HepG2 (cell line): ENCODE data around the gene DCST2. TPM values are rescaled to one million over a fixed set of nuclear protein-coding genes. Genes with fewer than 3 reads are reported as not detected.

Source experiments
- ATAC-seq: fragments of 200-7000 bp; cut with Tn5 transposase; 3 replicates; pipeline ENCODE4 v1.9.1; 2020; ENCODE audit warnings: mild to moderate bottlenecking, moderate library complexity
- BruUV-seq: library from RNA; stranded (reverse); fragments of 400-500 nt; replicated peaks from 2 replicates; lab custom pipeline; 2021; lab: Mats Ljungman, UMichigan
- CTCF ChIA-PET: fragments of 300-600 bp; formaldehyde crosslinking; extraction: SDS; loops from one replicate; lab custom pipeline; 2021; ENCODE audit warnings: low total read pairs, inconsistent platforms, low intra/inter-chr PET ratio; lab: Yijun Ruan, JAX
- POLR2A ChIA-PET: fragments of 350-600 bp; sonication (Branson Sonifier 250); formaldehyde crosslinking; loops from one replicate; lab custom pipeline; 2020; ENCODE audit warnings: antibody characterized with exemption, inconsistent platforms; lab: Yijun Ruan, JAX
- DNase-seq: peaks from one replicate; pipeline ENCODE4 v3.0.0-alpha.2; 2015; ENCODE audit warnings: low spot score
- FAIRE-seq: peaks from 3 replicates; lab custom pipeline; 2011; peaks lifted over from hg19 to GRCh38; lab: Jason Lieb, UNC
- H2AFZ ChIP-seq: one replicate; pipeline ENCODE4 v1.6.1; 2011; ENCODE audit warnings: low read length, inconsistent platforms
- H3K27ac ChIP-seq: fragments of 300-600 bp; 3 replicates; pipeline ENCODE4 v1.8.0; 2011; ENCODE audit warnings: mixed run types, mild to moderate bottlenecking, mixed read lengths, low read length, inconsistent platforms; ENCODE audit not compliant: insufficient read depth; ENCODE audit errors: extremely low read length
- H3K27me3 ChIP-seq, 2 experiments: fragments of 200-600 bp in 1 of 2; 2 replicates in 1 of 2; 3 replicates in 1 of 2; pipeline versions ENCODE4 v1.6.0 to v1.8.0; 2011; ENCODE audit warnings: low read length in 2 of 2, mild to moderate bottlenecking in 2 of 2, moderate library complexity in 2 of 2, inconsistent platforms in 1 of 2; ENCODE audit not compliant: insufficient read depth in 2 of 2, control insufficient read depth in 1 of 2
- H3K36me3 ChIP-seq, 2 experiments: fragments of 200-600 bp in 1 of 2; replicated peaks in 1 of 2; 2 replicates in 1 of 2; 3 replicates in 1 of 2; pipeline versions ENCODE4 v1.5.1 to v1.8.0; 2011; ENCODE audit warnings: low read length in 2 of 2, inconsistent platforms in 1 of 2; ENCODE audit not compliant: insufficient read depth in 2 of 2, control insufficient read depth in 1 of 2
- H3K4me1 ChIP-seq: 2 replicates; pipeline ENCODE4 v1.5.1; 2012; ENCODE audit warnings: low read length, inconsistent platforms; ENCODE audit not compliant: insufficient read depth
- H3K4me2 ChIP-seq: 2 replicates; pipeline ENCODE4 v1.6.0; 2011; ENCODE audit warnings: low read depth, low read length, inconsistent platforms
- H3K4me3 ChIP-seq, 3 experiments: fragments of 200-600 bp in 1 of 3; sonication (generic), shearing (Covaris generic) in 1 of 3; replicated peaks in 1 of 3; 2 replicates each; pipeline ENCODE4 v1.5.1; 2011 to 2016; ENCODE audit warnings: low read length in 3 of 3, inconsistent platforms in 2 of 3, low read depth in 2 of 3, mild to moderate bottlenecking in 2 of 3, control low read depth in 1 of 3, mixed read lengths in 1 of 3; ENCODE audit not compliant: insufficient read depth in 1 of 3
- H3K79me2 ChIP-seq: one replicate; pipeline ENCODE4 v1.6.1; 2011; ENCODE audit warnings: low read length, inconsistent platforms; ENCODE audit not compliant: insufficient read depth
- H3K9ac ChIP-seq: 2 replicates; pipeline ENCODE4 v1.6.0; 2011; ENCODE audit warnings: mild to moderate bottlenecking, low read depth, low read length, inconsistent platforms; ENCODE audit not compliant: insufficient read depth
- H3K9me3 ChIP-seq: 2 replicates; pipeline ENCODE4 v1.5.1; 2012; ENCODE audit warnings: mild to moderate bottlenecking, low read length
- H4K20me1 ChIP-seq: 2 replicates; pipeline ENCODE4 v1.6.0; 2011; ENCODE audit warnings: inconsistent platforms, mild to moderate bottlenecking, low read length, moderate library complexity; ENCODE audit not compliant: insufficient read depth
- ARNTL ChIP-seq: sonication (generic); formaldehyde crosslinking; IDR thresholded peaks from 2 replicates; pipeline ENCODE4 v1.4.0; 2020; ENCODE audit warnings: mild to moderate bottlenecking, missing genetic modification reagents
- CCAR2 ChIP-seq: fragments of 200-400 bp; formaldehyde crosslinking; optimal IDR thresholded peaks from 2 replicates; pipeline ENCODE3; 2018; ENCODE audit warnings: low read depth, mild to moderate bottlenecking, low read length, moderate library complexity
- ETV6 ChIP-seq: sonication (generic); formaldehyde crosslinking; conservative IDR thresholded peaks from 2 replicates; pipeline ENCODE4 v1.4.0; 2020; ENCODE audit warnings: missing genetic modification reagents
- FLYWCH1 ChIP-seq: sonication (generic); formaldehyde crosslinking; IDR thresholded peaks from 2 replicates; pipeline ENCODE4 v1.8.1; 2023; ENCODE audit warnings: mild to moderate bottlenecking, missing genetic modification reagents
- GABPA ChIP-seq, 2 experiments: IDR thresholded peaks; 2 replicates each; pipeline ENCODE4 v1.6.1; 2011 to 2016; ENCODE audit warnings: low read depth in 2 of 2, low read length in 1 of 2, missing biosample characterization in 1 of 2, missing genetic modification characterization in 1 of 2
- HNRNPH1 ChIP-seq: fragments of 200-400 bp; formaldehyde crosslinking; optimal IDR thresholded peaks from 2 replicates; pipeline ENCODE3; 2017; ENCODE audit warnings: mild to moderate bottlenecking, low read depth, low read length
- MAZ ChIP-seq, 2 experiments: sonication (generic) in 1 of 2; formaldehyde crosslinking in 1 of 2; IDR thresholded peaks; 2 replicates each; pipeline versions ENCODE4 v1.5.0 to v1.6.1; 2012 to 2020; ENCODE audit warnings: low read depth in 2 of 2, mild to moderate bottlenecking in 2 of 2, borderline replicate concordance in 1 of 2, improper control_type of control experiment in 1 of 2, low read length in 1 of 2, missing genetic modification reagents in 1 of 2, moderate library complexity in 1 of 2
- SETDB1 ChIP-seq: sonication (generic); formaldehyde crosslinking; IDR thresholded peaks from 2 replicates; pipeline ENCODE4 v1.5.1; 2020; ENCODE audit warnings: missing genetic modification reagents, mild to moderate bottlenecking, borderline replicate concordance
- SIX4 ChIP-seq: sonication (generic); formaldehyde crosslinking; IDR thresholded peaks from 2 replicates; pipeline ENCODE4 v1.4.0; 2020; ENCODE audit warnings: missing genetic modification reagents
- SMC3 ChIP-seq: IDR thresholded peaks from 2 replicates; pipeline ENCODE4 v1.6.1; 2011; ENCODE audit warnings: low read length, improper control_type of control experiment
- SRSF9 ChIP-seq: fragments of 200-400 bp; formaldehyde crosslinking; IDR thresholded peaks from 2 replicates; pipeline ENCODE4 v1.6.1; 2018; ENCODE audit warnings: borderline replicate concordance, mild to moderate bottlenecking, low read depth, low read length; ENCODE audit not compliant: insufficient read depth, poor library complexity, severe bottlenecking
- STAT5B ChIP-seq: sonication (generic); formaldehyde crosslinking; IDR thresholded peaks from 2 replicates; pipeline ENCODE4 v1.4.0; 2020; ENCODE audit warnings: missing genetic modification reagents
- TEF ChIP-seq: sonication (generic); formaldehyde crosslinking; IDR thresholded peaks from 2 replicates; pipeline ENCODE4 v1.5.0; 2020; ENCODE audit warnings: missing genetic modification reagents
- ZNF709 ChIP-seq: sonication (generic); formaldehyde crosslinking; IDR thresholded peaks from 2 replicates; pipeline ENCODE4 v1.5.0; 2020; ENCODE audit warnings: mild to moderate bottlenecking, missing genetic modification reagents
- ZNF768 ChIP-seq: sonication (generic); formaldehyde crosslinking; IDR thresholded peaks from 2 replicates; pipeline ENCODE4 v1.4.0; 2020; ENCODE audit warnings: missing genetic modification reagents
- ZNF776 ChIP-seq: sonication (generic); formaldehyde crosslinking; IDR thresholded peaks from 2 replicates; pipeline ENCODE4 v1.4.0; 2020; ENCODE audit warnings: mild to moderate bottlenecking, missing genetic modification reagents
- WGBS: methylation state at CpG from one replicate; pipeline ENCODE4 v1.1.6; 2017; ENCODE audit warnings: low lambda C conversion rate; 5-methylcytosine and 5-hydroxymethylcytosine counted together
- in situ Hi-C: cut with HindIII; loops from 2 replicates; pipeline ENCODE4 v1.10.0; 2017; ENCODE audit warnings: low pct_unique_long_range_greater_than_20kb; ENCODE audit not compliant: extremely low pct_ligation_motif_present
- intact Hi-C: fragments of 100-400 bp; cut with micrococcal nuclease; formaldehyde crosslinking; loops from one replicate; pipeline ENCODE4 v1.10.0; 2022; ENCODE audit not compliant: unreplicated experiment
- polyA plus RNA-seq, 8 experiments: library from polyadenylated mRNA; depleted of rRNA in 3 of 8; stranded (reverse) in 7 of 8; unstranded in 1 of 8; fragments of >200 nt; fragmentation: Illumina TruSeq in 4 of 8; extraction: Trizol in 4 of 8; gene quantifications; 2 replicates each; pipeline versions ENCODE4 v1.2.1 to v1.2.3, GENCODE V29; 2011 to 2016; ENCODE audit warnings: low read depth in 4 of 8, missing spikeins in 1 of 8, mixed read lengths in 1 of 8; ENCODE audit not compliant: insufficient read depth in 1 of 8
- total RNA-seq, 5 experiments: library from RNA; depleted of rRNA; stranded (reverse); fragments of >200 nt; fragmentation: Illumina TruSeq; extraction: Trizol; gene quantifications; 2 replicates each; pipeline ENCODE4 v1.2.3, GENCODE V29; 2016; ENCODE audit warnings: low read depth in 1 of 5
- TF ChIP-seq, protein P1 (sequence below): IDR thresholded peaks from 2 replicates; pipeline ENCODE4 v1.6.1; 2016; ENCODE audit warnings: control low read depth

The DCST2 gene
- total and polyA plus RNA-seq, 2 of the 13 experiments (the other 11 are each of a cell fraction or from before 2014, with no cell fraction given): 0.74 TPM; not detected in 1

DNA sequence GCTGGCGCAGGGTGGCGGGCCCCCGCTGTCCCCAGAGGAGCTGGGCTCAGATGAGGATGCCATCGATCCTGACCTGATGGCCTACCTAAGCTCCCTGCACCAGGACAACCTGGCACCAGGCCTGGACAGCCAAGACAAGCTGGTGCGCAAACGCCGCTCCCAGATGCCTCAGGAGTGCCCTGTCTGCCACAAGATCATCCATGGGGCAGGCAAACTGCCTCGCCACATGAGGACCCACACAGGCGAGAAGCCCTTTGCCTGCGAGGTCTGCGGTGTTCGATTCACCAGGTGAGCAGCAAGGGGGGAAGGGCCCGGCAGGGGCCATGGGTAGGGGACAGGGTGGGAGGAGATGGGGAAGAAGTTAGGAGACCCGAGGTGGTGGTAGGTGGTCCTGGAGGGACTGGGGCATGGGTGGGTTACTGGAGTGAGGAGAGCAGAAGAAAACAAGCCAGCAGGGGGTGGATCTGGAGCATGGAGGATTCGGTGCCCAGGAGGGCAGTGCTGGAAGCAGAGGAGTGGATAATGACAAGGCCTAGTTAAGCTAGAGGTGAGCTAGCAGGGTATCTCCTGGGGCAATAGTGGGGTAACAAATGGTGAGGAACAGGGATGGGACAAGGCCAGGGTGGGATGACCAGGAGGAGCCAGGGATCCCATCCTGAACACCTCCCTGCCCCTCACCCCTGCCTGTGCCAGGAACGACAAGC, 17.9 kb downstream of the DCST2 start:
- CTCF ChIA-PET: no interaction called here
- ATAC-seq (no peak), DNase-seq (no peak), FAIRE-seq (no peak)
- in situ Hi-C loops (no loop called here), intact Hi-C loops (no loop called here)
- H3K4me3 ChIP-seq: no peak overlapping the region
- H3K4me2 ChIP-seq: no peak overlapping the region
- POLR2A ChIA-PET: interaction anchor here (2.2 to 8.2 kb wide), 3 partner anchors 13 to 43 kb away, joined by 10 to 90 read pairs (median 18); partner anchors contain the start of genes FLAD1 and ZBTB7B
- no peak overlapping the region for H3K27ac ChIP-seq
- H2AFZ ChIP-seq: no peak overlapping the region
- peaks cover 54% of the 10 kb centered on the region for H3K4me1 ChIP-seq
- no peaks in the 10 kb centered on the region for H3K27me3 ChIP-seq
- BruUV-seq: no TSS peak
- TF ChIP-seq CCAR2 (no peak), TEF (CRISPR knock-in tag) (no peak), ARNTL (CRISPR knock-in tag) (no peak), ETV6 (CRISPR knock-in tag) (no peak), MAZ (IDR thresholded peaks at IDR 0.05; ENCODE audit: borderline replicate concordance, low read depth, low read length) (no peak), MAZ (CRISPR knock-in tag; IDR thresholded peaks at IDR 0.05; ENCODE audit: low read depth) (no peak), HNRNPH1 (no peak), GABPA (IDR thresholded peaks at IDR 0.05; ENCODE audit: low read depth, low read length) (no peak), GABPA (CRISPR knock-in tag; IDR thresholded peaks at IDR 0.05; ENCODE audit: low read depth) (no peak), ZNF768 (CRISPR knock-in tag) (no peak), ZNF776 (CRISPR knock-in tag) (no peak), SETDB1 (CRISPR knock-in tag) (no peak), STAT5B (CRISPR knock-in tag) (no peak), SMC3 (no peak), SRSF9 (no peak), SIX4 (CRISPR knock-in tag) (no peak), ZNF709 (CRISPR knock-in tag) (no peak), FLYWCH1 (CRISPR knock-in tag) (no peak)
- TF ChIP-seq, protein P1, sequence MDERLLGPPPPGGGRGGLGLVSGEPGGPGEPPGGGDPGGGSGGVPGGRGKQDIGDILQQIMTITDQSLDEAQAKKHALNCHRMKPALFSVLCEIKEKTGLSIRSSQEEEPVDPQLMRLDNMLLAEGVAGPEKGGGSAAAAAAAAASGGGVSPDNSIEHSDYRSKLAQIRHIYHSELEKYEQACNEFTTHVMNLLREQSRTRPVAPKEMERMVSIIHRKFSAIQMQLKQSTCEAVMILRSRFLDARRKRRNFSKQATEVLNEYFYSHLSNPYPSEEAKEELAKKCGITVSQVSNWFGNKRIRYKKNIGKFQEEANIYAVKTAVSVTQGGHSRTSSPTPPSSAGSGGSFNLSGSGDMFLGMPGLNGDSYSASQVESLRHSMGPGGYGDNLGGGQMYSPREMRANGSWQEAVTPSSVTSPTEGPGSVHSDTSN: no peak
- 96% methylated on average over 11 of the region's 16 CpGs for WGBS
- peaks cover 8% of the 10 kb centered on the region; the same call in 1 of the 2 replicates for H4K20me1 ChIP-seq
- H3K9me3 ChIP-seq: no peaks in the 10 kb centered on the region
- peaks cover 8 to 27% of the 10 kb centered on the region in 2 experiments; a peak in 4 of 5 replicates for H3K36me3 ChIP-seq
- peaks cover 2% of the 10 kb centered on the region for H3K79me2 ChIP-seq
- H3K9ac ChIP-seq: no peak overlapping the region
